Stomach (tissue), 9 donors: ENCODE data around the gene RASA3. TPM values are rescaled to one million over a fixed set of nuclear protein-coding genes. Genes with fewer than 3 reads are reported as not detected.

Experiments used
- DNase-seq, 2 donors: peaks; one replicate each; pipeline versions ENCODE4 v3.0.0 to v3.0.0-alpha.2; 2013 to 2019
- H3K27ac ChIP-seq, 5 donors: fragments of 200-600 bp in 4 of 5; sonication (generic) in 4 of 5; one replicate each; pipeline ENCODE4 v1.5.1; 2013 to 2019; ENCODE audit warnings: mild to moderate bottlenecking in 1 of 5, moderate library complexity in 1 of 5
- H3K27me3 ChIP-seq, 3 donors: fragments of 200-600 bp; sonication (generic); one replicate each; pipeline ENCODE4 v1.5.1; 2017 to 2019; ENCODE audit warnings: mixed run types in 1 of 3
- H3K36me3 ChIP-seq, 4 donors: fragments of 200-600 bp; sonication (generic); 1 replicate in 3 of 4; 2 replicates in 1 of 4; pipeline ENCODE4 v1.5.1; 2016 to 2019
- H3K4me1 ChIP-seq, 4 donors: fragments of 200-600 bp; sonication (generic); one replicate each; pipeline ENCODE4 v1.5.1; 2016 to 2019
- H3K4me3 ChIP-seq, 4 donors: fragments of 200-600 bp; sonication (generic) in 3 of 4; one replicate each; pipeline ENCODE4 v1.5.1; 2016 to 2019; ENCODE audit warnings: mild to moderate bottlenecking in 1 of 4
- H3K9me3 ChIP-seq, 4 donors: fragments of 200-600 bp; sonication (generic); one replicate each; pipeline ENCODE4 v1.5.1; 2016 to 2019
- CTCF ChIP-seq, 7 experiments: fragments of 450-650 bp in 4 of 7; fragments of 200-600 bp in 3 of 7; sonication (generic) in 3 of 7; IDR thresholded peaks; one replicate each; pipeline ENCODE4 v1.5.1; 2016 to 2019; ENCODE audit warnings: antibody characterized with exemption in 7 of 7, control low read depth in 2 of 7, mild to moderate bottlenecking in 1 of 7
- EP300 ChIP-seq: sonication (generic); formaldehyde crosslinking; IDR thresholded peaks from one replicate; pipeline ENCODE4 v1.6.1; 2017; ENCODE audit warnings: antibody characterized with exemption
- POLR2A ChIP-seq, 4 donors: fragments of 450-650 bp; IDR thresholded peaks; one replicate each; pipeline ENCODE4 v1.6.1; 2016; ENCODE audit warnings: antibody characterized with exemption in 4 of 4, control low read depth in 2 of 4, mild to moderate bottlenecking in 1 of 4, moderate library complexity in 1 of 4
- POLR2AphosphoS5 ChIP-seq, 3 donors: sonication (generic); formaldehyde crosslinking; IDR thresholded peaks; one replicate each; pipeline ENCODE4 v1.6.1; 2016; ENCODE audit warnings: antibody characterized with exemption in 3 of 3
- WGBS, 5 donors: extraction: QIAGEN DNeasy Blood & Tissue Kit in 3 of 5; methylation state at CpG; one replicate each; pipeline versions ENCODE4 v1.1.5 to v1.1.7; 2013 to 2018; 5-methylcytosine and 5-hydroxymethylcytosine counted together
- intact Hi-C: fragments of 100-400 bp; cut with DNase I; formaldehyde crosslinking; loops from one replicate; pipeline ENCODE4 v1.15.1; 2023; ENCODE audit warnings: low total_unique reads
- polyA plus RNA-seq, 3 donors: library from polyadenylated mRNA; stranded (reverse); fragments of 200-250 nt; gene quantifications; one replicate each; pipeline ENCODE4 v1.2.3, GENCODE V29; 2013
- total RNA-seq, 5 donors: library from RNA; depleted of rRNA; stranded (reverse); fragments of >200 nt; gene quantifications; one replicate each; pipeline versions ENCODE4 v1.1.0 to v1.2.3, GENCODE V29; 2014 to 2016
- donor health status: healthy with polysubstance abuse.
- donor health status: Bipolar disorder and iron deficiency.
- donor health status: healthy.

The RASA3 gene
- total and polyA plus RNA-seq, 8 donors: 3.7 to 22.3 (median 7.9) TPM

GRCh38 chr13:113981194-113981605, 151.2 kb downstream of the RASA3 start:
- intact Hi-C loops: no loop called here
- 22 to 48% (median 40%) methylated on average over 1 to 16 of the region's 16 CpGs for WGBS, 5 donors
- Histone ChIP-seq H3K27me3 (no peaks in the 10 kb centered on the region), H3K36me3 (peaks cover 9 to 62% (median 59%) of the 10 kb centered on the region in 4 donors), H3K4me1 (peaks cover 0 to 30% (median 18%) of the 10 kb centered on the region in 4 donors), H3K27ac (peak overlapping the region; percentile 76 to 84 (median 83)), H3K4me3 (no peak overlapping the region), H3K9me3 (no peaks in the 10 kb centered on the region)
- TF ChIP-seq POLR2A (IDR thresholded peaks at IDR 0.05) (no peak), EP300 (no peak), POLR2AphosphoS5 (IDR thresholded peaks at IDR 0.05) (peak in 2 of 3 donors; percentile 76 to 90), CTCF (IDR thresholded peaks at IDR 0.05) (peak in 4 of 7 experiments; percentile 7 to 49 (median 24))
- peak; percentile 24 to 98 for DNase-seq

DNA sequence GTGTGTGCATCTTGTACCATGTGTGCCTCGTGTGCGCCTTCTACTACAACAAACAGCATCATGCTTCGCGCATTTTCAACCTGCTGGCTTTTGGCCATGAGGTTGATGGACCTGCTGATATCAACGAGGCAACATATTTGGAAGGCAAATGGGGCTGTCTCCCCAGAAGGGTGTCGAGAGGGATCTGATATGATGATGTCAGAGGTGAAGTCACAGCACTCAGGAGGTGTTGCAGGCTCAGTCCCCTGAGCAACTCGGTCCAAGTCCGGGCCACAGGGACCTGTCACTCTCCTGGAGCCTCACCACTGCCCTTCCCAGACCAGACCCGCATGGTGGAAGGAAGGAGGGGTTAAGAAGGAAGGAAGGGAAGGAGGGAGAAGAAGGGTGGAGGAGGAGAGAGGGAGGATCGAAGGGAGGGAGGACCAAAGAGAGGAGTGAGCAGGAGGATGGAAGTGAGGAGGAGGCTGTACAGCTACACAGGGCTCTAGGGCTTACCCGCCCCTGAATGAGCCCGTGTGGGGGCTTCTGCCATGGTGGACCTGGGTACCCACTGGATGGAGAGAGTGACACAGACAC, 151.8 kb downstream of the RASA3 start:
- WGBS, 5 donors: 74 to 86% (median 81%) methylated on average over 12 of the region's 12 CpGs
- Histone ChIP-seq H3K27ac (peak overlapping the region; percentile 76 to 84 (median 83)), H3K4me3 (no peak overlapping the region), H3K9me3 (no peaks in the 10 kb centered on the region), H3K4me1 (peaks cover 0 to 30% (median 19%) of the 10 kb centered on the region in 4 donors), H3K27me3 (no peaks in the 10 kb centered on the region), H3K36me3 (peaks cover 9 to 66% (median 62%) of the 10 kb centered on the region in 4 donors)
- no peak for DNase-seq
- TF ChIP-seq POLR2AphosphoS5 (IDR thresholded peaks at IDR 0.05) (no peak), EP300 (no peak), CTCF (IDR thresholded peaks at IDR 0.05) (no peak), POLR2A (IDR thresholded peaks at IDR 0.05) (no peak)
- intact Hi-C loops: no loop called here

GRCh38 chr13:113979791-113980471, 152.5 kb downstream of the RASA3 start:
- Histone ChIP-seq H3K36me3 (peaks cover 13 to 72% (median 69%) of the 10 kb centered on the region in 4 donors), H3K4me3 (no peak overlapping the region)
- no peak for TF ChIP-seq EP300

GRCh38 chr13:113978741-113979481, 153.5 kb downstream of the RASA3 start:
- H3K4me1 ChIP-seq: peaks cover 8 to 38% (median 29%) of the 10 kb centered on the region in 4 donors
- H3K36me3 ChIP-seq: peaks cover 13 to 81% (median 77%) of the 10 kb centered on the region in 4 donors
- H3K27me3 ChIP-seq: no peaks in the 10 kb centered on the region
- intact Hi-C loops: no loop called here
- 80 to 94% (median 87%) methylated on average over 37 to 41 of the region's 41 CpGs for WGBS, 5 donors
- DNase-seq: peak in 1 of 2 donors; percentile 75
- no peak overlapping the region for H3K4me3 ChIP-seq
- TF ChIP-seq POLR2A (IDR thresholded peaks at IDR 0.05): no peak
- TF ChIP-seq EP300: no peak
- TF ChIP-seq POLR2AphosphoS5 (IDR thresholded peaks at IDR 0.05): peak in 2 of 3 donors; percentile 32 to 40
- no peak for TF ChIP-seq CTCF (IDR thresholded peaks at IDR 0.05)
- no peaks in the 10 kb centered on the region for H3K9me3 ChIP-seq
- H3K27ac ChIP-seq: peak overlapping the region in 2 of 5 donors; percentile 19 to 38

More at GRCh38 chr13:113979791-113980471, 152.5 kb downstream of the RASA3 start:
- H3K9me3 ChIP-seq: no peaks in the 10 kb centered on the region
- intact Hi-C loops: no loop called here
- no peak overlapping the region for H3K27ac ChIP-seq
- WGBS, 5 donors: 91 to 95% (median 94%) methylated on average over 20 of the region's 20 CpGs
- no peak for DNase-seq
- H3K4me1 ChIP-seq: peaks cover 6 to 30% (median 25%) of the 10 kb centered on the region in 4 donors
- H3K27me3 ChIP-seq: no peaks in the 10 kb centered on the region
